ENCODE measurements around the gene CABCOCO1.

Gene CABCOCO1

DNA sequence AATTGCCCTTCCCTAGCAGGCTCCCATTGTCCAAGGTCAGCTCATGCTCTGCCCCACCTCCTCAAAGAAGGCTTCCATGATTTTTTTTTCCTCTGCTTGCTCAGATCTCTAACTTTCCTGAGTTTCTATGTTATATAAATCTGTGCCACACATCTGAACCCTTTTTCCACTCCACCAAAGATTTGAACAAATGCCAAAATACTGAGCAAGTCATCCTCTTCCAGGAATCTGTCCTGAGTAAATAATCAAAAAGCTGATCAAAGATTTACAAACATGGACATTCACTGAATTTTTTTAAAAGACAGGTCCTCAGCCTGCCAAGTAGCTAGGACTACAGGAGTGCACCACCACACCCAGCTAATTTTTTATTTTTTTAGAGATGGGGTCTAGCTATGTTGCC lies 136.0 kb downstream of the CABCOCO1 start:
- H3K4me2 ChIP-seq (ENCODE audit: insufficient read depth, low read length) = no peak overlapping the region
- H3K79me2 ChIP-seq (ENCODE audit: insufficient read depth, low read length) = no peaks in the 10 kb centered on the region
- no peaks in the 10 kb centered on the region for H3K27me3 ChIP-seq (ENCODE audit: insufficient read depth, low read length, poor library complexity)
- H3K9me3 ChIP-seq (ENCODE audit: insufficient read depth, low read length, severe bottlenecking) = no peaks in the 10 kb centered on the region
- no peak overlapping the region for H3K4me3 ChIP-seq (ENCODE audit: low read depth in 1 of 2, low read length in 2 of 2)
- no peaks in the 10 kb centered on the region for H3K4me1 ChIP-seq (ENCODE audit: insufficient read depth, low read length)
- no peak overlapping the region for H3K9ac ChIP-seq (ENCODE audit: low read depth, low read length)
- no peak overlapping the region for H3K27ac ChIP-seq (ENCODE audit: low read length)
- DNase-seq (no peak), ATAC-seq (ENCODE audit: insufficient read depth, low read depth) (no peak)
- no peaks in the 10 kb centered on the region for H4K20me1 ChIP-seq (ENCODE audit: insufficient read depth, low read length)
- TF ChIP-seq, protein P1, sequence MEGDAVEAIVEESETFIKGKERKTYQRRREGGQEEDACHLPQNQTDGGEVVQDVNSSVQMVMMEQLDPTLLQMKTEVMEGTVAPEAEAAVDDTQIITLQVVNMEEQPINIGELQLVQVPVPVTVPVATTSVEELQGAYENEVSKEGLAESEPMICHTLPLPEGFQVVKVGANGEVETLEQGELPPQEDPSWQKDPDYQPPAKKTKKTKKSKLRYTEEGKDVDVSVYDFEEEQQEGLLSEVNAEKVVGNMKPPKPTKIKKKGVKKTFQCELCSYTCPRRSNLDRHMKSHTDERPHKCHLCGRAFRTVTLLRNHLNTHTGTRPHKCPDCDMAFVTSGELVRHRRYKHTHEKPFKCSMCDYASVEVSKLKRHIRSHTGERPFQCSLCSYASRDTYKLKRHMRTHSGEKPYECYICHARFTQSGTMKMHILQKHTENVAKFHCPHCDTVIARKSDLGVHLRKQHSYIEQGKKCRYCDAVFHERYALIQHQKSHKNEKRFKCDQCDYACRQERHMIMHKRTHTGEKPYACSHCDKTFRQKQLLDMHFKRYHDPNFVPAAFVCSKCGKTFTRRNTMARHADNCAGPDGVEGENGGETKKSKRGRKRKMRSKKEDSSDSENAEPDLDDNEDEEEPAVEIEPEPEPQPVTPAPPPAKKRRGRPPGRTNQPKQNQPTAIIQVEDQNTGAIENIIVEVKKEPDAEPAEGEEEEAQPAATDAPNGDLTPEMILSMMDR (IDR thresholded peaks at IDR 0.05; ENCODE audit: borderline replicate concordance, extremely low read depth, low read length, poor library complexity, severe bottlenecking) = no peak
- TF ChIP-seq EZH2 (IDR thresholded peaks at IDR 0.05; ENCODE audit: borderline replicate concordance, low read depth, low read length, severe bottlenecking) = no peak
- no peak overlapping the region for H2AFZ ChIP-seq (ENCODE audit: low read depth, low read length)
- no peaks in the 10 kb centered on the region for H3K36me3 ChIP-seq (ENCODE audit: insufficient read depth, low read length)

DNA sequence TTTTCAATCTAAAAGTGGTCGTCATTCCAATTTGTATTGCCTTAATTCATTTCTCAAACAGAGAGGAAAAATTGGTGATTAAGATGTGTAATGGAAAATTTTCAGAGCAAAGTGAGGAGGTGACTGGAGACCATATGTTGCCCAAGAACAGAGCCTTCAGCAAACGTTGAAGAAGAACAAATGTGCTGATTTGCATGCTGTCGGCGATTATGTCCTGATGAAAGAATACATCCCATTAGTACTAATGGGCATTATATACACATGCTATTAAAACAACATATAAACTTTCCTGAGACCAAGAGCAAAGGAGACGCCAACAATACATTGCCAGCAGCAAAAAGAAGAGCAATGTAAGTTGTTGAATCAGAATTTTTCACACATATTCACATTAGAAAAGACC lies 138.8 kb downstream of the CABCOCO1 start:
- H3K27ac ChIP-seq (ENCODE audit: low read length) = no peak overlapping the region
- H3K4me3 ChIP-seq (ENCODE audit: low read depth in 1 of 2, low read length in 2 of 2) = no peak overlapping the region
- no peak for DNase-seq
- no peaks in the 10 kb centered on the region for H3K9me3 ChIP-seq (ENCODE audit: insufficient read depth, low read length, severe bottlenecking)
- no peaks in the 10 kb centered on the region for H3K36me3 ChIP-seq (ENCODE audit: insufficient read depth, low read length)
- H3K9ac ChIP-seq (ENCODE audit: low read depth, low read length) = no peak overlapping the region
- TF ChIP-seq, protein P1 (IDR thresholded peaks at IDR 0.05; ENCODE audit: borderline replicate concordance, extremely low read depth, low read length, poor library complexity, severe bottlenecking) = no peak
- TF ChIP-seq EZH2 (IDR thresholded peaks at IDR 0.05; ENCODE audit: borderline replicate concordance, low read depth, low read length, severe bottlenecking) = no peak
- no peaks in the 10 kb centered on the region for H4K20me1 ChIP-seq (ENCODE audit: insufficient read depth, low read length)
- no peak overlapping the region for H2AFZ ChIP-seq (ENCODE audit: low read depth, low read length)
- H3K4me2 ChIP-seq (ENCODE audit: insufficient read depth, low read length) = no peak overlapping the region
- H3K79me2 ChIP-seq (ENCODE audit: insufficient read depth, low read length) = no peaks in the 10 kb centered on the region
- H3K4me1 ChIP-seq (ENCODE audit: insufficient read depth, low read length) = no peaks in the 10 kb centered on the region
- no peak for ATAC-seq (ENCODE audit: insufficient read depth, low read depth)
- no peaks in the 10 kb centered on the region for H3K27me3 ChIP-seq (ENCODE audit: insufficient read depth, low read length, poor library complexity)

DNA sequence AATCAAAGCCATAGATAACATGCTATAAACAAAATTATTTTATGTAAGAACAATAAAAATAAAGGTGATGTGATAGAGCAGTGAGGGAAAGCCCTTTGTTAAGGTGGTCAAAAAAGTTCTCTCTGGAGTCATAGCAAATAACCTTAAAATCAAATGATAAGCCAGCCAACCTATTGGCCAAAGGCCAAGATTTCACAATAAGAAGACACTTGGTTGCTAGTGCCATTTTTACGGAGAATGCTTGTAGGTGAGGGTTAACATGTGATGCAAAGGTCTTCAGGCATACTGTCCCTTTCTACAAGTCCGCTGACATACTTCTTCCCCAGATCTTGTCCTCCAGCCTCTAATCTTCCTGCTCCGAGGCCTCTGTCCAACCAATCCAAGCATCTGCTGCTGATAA lies 140.5 kb downstream of the CABCOCO1 start:
- H3K79me2 ChIP-seq (ENCODE audit: insufficient read depth, low read length) = no peaks in the 10 kb centered on the region
- H3K9ac ChIP-seq (ENCODE audit: low read depth, low read length) = no peak overlapping the region
- no peaks in the 10 kb centered on the region for H3K27me3 ChIP-seq (ENCODE audit: insufficient read depth, low read length, poor library complexity)
- H3K4me3 ChIP-seq (ENCODE audit: low read depth in 1 of 2, low read length in 2 of 2) = no peak overlapping the region
- ATAC-seq (ENCODE audit: insufficient read depth, low read depth) (no peak), DNase-seq (no peak)
- no peak overlapping the region for H3K4me2 ChIP-seq (ENCODE audit: insufficient read depth, low read length)
- TF ChIP-seq, protein P1 (IDR thresholded peaks at IDR 0.05; ENCODE audit: borderline replicate concordance, extremely low read depth, low read length, poor library complexity, severe bottlenecking) = no peak
- no peak for TF ChIP-seq EZH2 (IDR thresholded peaks at IDR 0.05; ENCODE audit: borderline replicate concordance, low read depth, low read length, severe bottlenecking)
- no peaks in the 10 kb centered on the region for H4K20me1 ChIP-seq (ENCODE audit: insufficient read depth, low read length)
- H3K4me1 ChIP-seq (ENCODE audit: insufficient read depth, low read length) = no peaks in the 10 kb centered on the region
- no peak overlapping the region for H2AFZ ChIP-seq (ENCODE audit: low read depth, low read length)
- H3K9me3 ChIP-seq (ENCODE audit: insufficient read depth, low read length, severe bottlenecking) = no peaks in the 10 kb centered on the region
- H3K36me3 ChIP-seq (ENCODE audit: insufficient read depth, low read length) = no peaks in the 10 kb centered on the region
- no peak overlapping the region for H3K27ac ChIP-seq (ENCODE audit: low read length)

DNA sequence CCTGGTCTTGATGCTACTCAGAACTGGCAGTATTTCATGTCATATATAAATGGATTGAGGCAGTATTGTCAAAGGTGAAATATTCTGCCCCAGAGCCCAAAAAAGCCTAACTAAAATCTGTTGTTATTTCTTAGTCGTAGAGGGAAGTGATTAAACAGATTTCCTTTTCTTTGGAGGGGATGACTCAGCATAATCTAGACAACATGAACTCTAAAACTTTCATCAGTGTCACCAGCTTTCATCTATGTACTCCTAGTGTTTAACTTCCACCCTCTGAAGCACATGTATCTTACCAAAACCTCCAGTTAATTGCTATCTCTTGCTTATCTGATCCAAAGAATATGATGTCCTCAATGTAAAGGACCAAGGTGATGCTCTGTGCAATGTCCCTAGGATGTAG lies 141.7 kb downstream of the CABCOCO1 start:
- no peak for ATAC-seq (ENCODE audit: insufficient read depth, low read depth)
- no peak for DNase-seq

More for the DNA sequence above, 141.7 kb downstream of the CABCOCO1 start:
- Histone ChIP-seq H3K9ac (ENCODE audit: low read depth, low read length) (no peak overlapping the region), H3K36me3 (ENCODE audit: insufficient read depth, low read length) (no peaks in the 10 kb centered on the region), H3K4me3 (ENCODE audit: low read depth in 1 of 2, low read length in 2 of 2) (no peak overlapping the region), H3K27me3 (ENCODE audit: insufficient read depth, low read length, poor library complexity) (no peaks in the 10 kb centered on the region), H3K9me3 (ENCODE audit: insufficient read depth, low read length, severe bottlenecking) (no peaks in the 10 kb centered on the region), H3K4me2 (ENCODE audit: insufficient read depth, low read length) (no peak overlapping the region), H2AFZ (ENCODE audit: low read depth, low read length) (no peak overlapping the region), H3K79me2 (ENCODE audit: insufficient read depth, low read length) (no peaks in the 10 kb centered on the region), H3K27ac (ENCODE audit: low read length) (no peak overlapping the region), H4K20me1 (ENCODE audit: insufficient read depth, low read length) (no peaks in the 10 kb centered on the region), H3K4me1 (ENCODE audit: insufficient read depth, low read length) (no peaks in the 10 kb centered on the region)
- TF ChIP-seq EZH2 (IDR thresholded peaks at IDR 0.05; ENCODE audit: borderline replicate concordance, low read depth, low read length, severe bottlenecking) = no peak
- TF ChIP-seq, protein P1 (IDR thresholded peaks at IDR 0.05; ENCODE audit: borderline replicate concordance, extremely low read depth, low read length, poor library complexity, severe bottlenecking) = no peak

All from DND-41 (cell line).